ENCODE measurements around the gene ARHGEF26.
"Not testable (repeated sequence)": the region's sequence is repeated elsewhere in the genome, so short reads cannot be mapped to it uniquely, and the experiment has no call there.

ARHGEF26 gene

GRCh38 chr3:154120961-154121700, at the start of gene ARHGEF26:
TSS of gene ARHGEF26 (plus strand) at chr3:154121390. CDS start at chr3:154121993, 603 bp downstream.
- DNase-seq = peak; percentile 72

GRCh38 chr3:154074966-154075365, 46.2 kb upstream of the ARHGEF26 start:
- DNase-seq = no peak

- no peak for DNase-seq
Observed at GRCh38 chr3:154078672-154079071, 42.5 kb upstream of the ARHGEF26 start.

- DNase-seq = no peak
Observed at GRCh38 chr3:154081305-154081704, 39.9 kb upstream of the ARHGEF26 start.

- DNase-seq = no peak
Observed at GRCh38 chr3:154085071-154085470, 36.1 kb upstream of the ARHGEF26 start.

GRCh38 chr3:154085799-154086198, 35.4 kb upstream of the ARHGEF26 start:
- no peak for DNase-seq

- DNase-seq = no peak
Observed at GRCh38 chr3:154086286-154086685, 34.9 kb upstream of the ARHGEF26 start.

- not testable (repeated sequence) for DNase-seq
Observed at GRCh38 chr3:154087756-154088480, 33.3 kb upstream of the ARHGEF26 start.

- no peak for DNase-seq
Observed at GRCh38 chr3:154089421-154090420, 31.5 kb upstream of the ARHGEF26 start.

GRCh38 chr3:154094051-154094450, 27.1 kb upstream of the ARHGEF26 start:
- no peak for DNase-seq

- DNase-seq = no peak
Observed at GRCh38 chr3:154095832-154096421, 25.3 kb upstream of the ARHGEF26 start.

GRCh38 chr3:154098376-154098775, 22.8 kb upstream of the ARHGEF26 start:
- DNase-seq = no peak

GRCh38 chr3:154100556-154100955, 20.6 kb upstream of the ARHGEF26 start:
- DNase-seq = no peak

- no peak for DNase-seq
Observed at GRCh38 chr3:154101250-154101649, 19.9 kb upstream of the ARHGEF26 start.

GRCh38 chr3:154102225-154102624, 19.0 kb upstream of the ARHGEF26 start:
- no peak for DNase-seq

- DNase-seq = no peak
Observed at GRCh38 chr3:154105218-154105975, 15.8 kb upstream of the ARHGEF26 start.

- no peak for DNase-seq
Observed at GRCh38 chr3:154111365-154111935, 9.7 kb upstream of the ARHGEF26 start.

- DNase-seq = no peak
Observed at GRCh38 chr3:154112146-154112852, 8.9 kb upstream of the ARHGEF26 start.

- DNase-seq = no peak
Observed at GRCh38 chr3:154113609-154114008, 7.6 kb upstream of the ARHGEF26 start.

- no peak for DNase-seq
Observed at GRCh38 chr3:154115332-154115731, 5.9 kb upstream of the ARHGEF26 start.

GRCh38 chr3:154119951-154120350, 1.2 kb upstream of the ARHGEF26 start:
- no peak for DNase-seq
